ENCODE measurements around the gene KLF17. TPM values are rescaled to one million over a fixed set of nuclear protein-coding genes. Genes with fewer than 3 reads are reported as not detected.

Gene KLF17
- total and polyA plus RNA-seq, 2 of the 8 experiments (the other 6 are each of a cell fraction or from before 2014, with no cell fraction given): not detected

- TF ChIP-seq MAX (IDR thresholded peaks at IDR 0.05) (no peak), YY1 (IDR thresholded peaks at IDR 0.05; ENCODE audit: low read depth, low read length) (no peak), SIRT6 (IDR thresholded peaks at IDR 0.05; ENCODE audit: low read length) (no peak), SUZ12 (IDR thresholded peaks at IDR 0.05; ENCODE audit: low read length) (no peak), EP300 (IDR thresholded peaks at IDR 0.05; ENCODE audit: borderline replicate concordance in 1 of 2, low read depth in 2 of 2, low read length in 2 of 2) (no peak), BACH1 (IDR thresholded peaks at IDR 0.05; ENCODE audit: low read length) (no peak), SP2 (IDR thresholded peaks at IDR 0.05; ENCODE audit: low read length) (no peak), KDM5A (IDR thresholded peaks at IDR 0.05; ENCODE audit: low read length) (no peak), GTF2F1 (IDR thresholded peaks at IDR 0.05; ENCODE audit: borderline replicate concordance, low read depth, low read length) (no peak)
Observed at GRCh38 chr1:44118682-44119081, at the start of gene KLF17 (continued).

All from H1 (cell line).